Caco-2 (cell line): ENCODE data around the gene VILL. TPM values are rescaled to one million over a fixed set of nuclear protein-coding genes. Genes with fewer than 3 reads are reported as not detected.

Experiments used
- BruUV-seq: library from RNA; stranded (reverse); fragments of 400-500 nt; replicated peaks from 2 replicates; lab custom pipeline; 2021; lab: Mats Ljungman, UMichigan
- CTCF ChIA-PET: fragments of 300-600 bp; sonication (Branson Sonifier 250); formaldehyde crosslinking; loops from one replicate; lab custom pipeline; 2022; ENCODE audit warnings: antibody characterized with exemption; lab: Charles Lee
- POLR2A ChIA-PET: fragments of 300-600 bp; sonication (Branson Sonifier 250); formaldehyde crosslinking; loops from one replicate; lab custom pipeline; 2022; ENCODE audit warnings: antibody characterized with exemption; lab: Charles Lee
- DNase-seq, 2 experiments: peaks; one replicate each; pipeline versions ENCODE4 v3.0.0 to v3.0.0-alpha.2; 2020 to 2022
- H3K27me3 ChIP-seq: replicated peaks from 2 replicates; pipeline ENCODE4 v1.6.0; 2011; ENCODE audit warnings: low read length; ENCODE audit not compliant: control insufficient read depth, insufficient read depth
- H3K36me3 ChIP-seq: 2 replicates; pipeline ENCODE4 v1.5.1; 2011; ENCODE audit warnings: low read length; ENCODE audit not compliant: control insufficient read depth, insufficient read depth
- H3K4me1 ChIP-seq: fragments of 250-450 bp; sonication (Bioruptor Pico); 2 replicates; pipeline ENCODE4 v1.5.1; 2020; ENCODE audit warnings: mild to moderate bottlenecking
- H3K4me3 ChIP-seq: 2 replicates; pipeline ENCODE4 v1.5.1; 2011; ENCODE audit warnings: low read depth, mild to moderate bottlenecking, control low read depth, low read length
- H3K9me3 ChIP-seq: fragments of 250-450 bp; sonication (Bioruptor Pico); 2 replicates; pipeline ENCODE4 v1.5.1; 2020; ENCODE audit warnings: mild to moderate bottlenecking, moderate library complexity
- H3K27ac Mint-ChIP-seq: one replicate; pipeline ENCODE4 v1.8.0; 2022; ENCODE audit warnings: mixed read lengths; ENCODE audit not compliant: unreplicated experiment
- H3K27me3 Mint-ChIP-seq: one replicate; pipeline ENCODE4 v1.8.0; 2022; ENCODE audit warnings: mixed read lengths; ENCODE audit not compliant: insufficient read depth, unreplicated experiment
- H3K36me3 Mint-ChIP-seq: one replicate; pipeline ENCODE4 v1.8.0; 2022; ENCODE audit warnings: mild to moderate bottlenecking, mixed read lengths; ENCODE audit not compliant: insufficient read depth, unreplicated experiment
- H3K4me1 Mint-ChIP-seq: one replicate; pipeline ENCODE4 v1.8.0; 2022; ENCODE audit warnings: low read depth, mixed read lengths; ENCODE audit not compliant: unreplicated experiment
- H3K4me3 Mint-ChIP-seq: one replicate; pipeline ENCODE4 v1.8.0; 2022; ENCODE audit warnings: mild to moderate bottlenecking, moderate library complexity, mixed read lengths; ENCODE audit not compliant: unreplicated experiment
- H3K9me3 Mint-ChIP-seq: one replicate; pipeline ENCODE4 v1.8.0; 2022; ENCODE audit warnings: mixed read lengths; ENCODE audit not compliant: unreplicated experiment
- CTCF ChIP-seq, 2 experiments: fragments of 200-600 bp in 1 of 2; IDR thresholded peaks; 1 replicate in 1 of 2; 2 replicates in 1 of 2; pipeline versions ENCODE4 v1.5.1 to v1.8.0; 2011 to 2022; ENCODE audit warnings: antibody characterized with exemption in 1 of 2, control low read depth in 1 of 2, inconsistent platforms in 1 of 2, low read depth in 1 of 2, low read length in 1 of 2, mild to moderate bottlenecking in 1 of 2, moderate library complexity in 1 of 2; ENCODE audit not compliant: insufficient read depth in 1 of 2, severe bottlenecking in 1 of 2, unreplicated experiment in 1 of 2
- intact Hi-C: fragments of 100-400 bp; cut with micrococcal nuclease; formaldehyde crosslinking; loops from one replicate; pipeline ENCODE4 v1.10.0; 2022; ENCODE audit not compliant: unreplicated experiment
- total RNA-seq: library from RNA; stranded (reverse); gene quantifications from 2 replicates; pipeline ENCODE4 v1.2.3, GENCODE V29; 2022

Gene VILL
- total RNA-seq, 1 experiment from 2014 or later, result 11.7 TPM

- CTCF ChIA-PET, result interaction anchor here (1.0 to 6.6 kb wide), 5 partner anchors 29 to 113 kb away, joined by 3 to 64 read pairs (median 10); no protein-coding TSS in a partner anchor
- Mint-ChIP-seq H3K4me1 (peaks cover 37% of the 10 kb centered on the region), H3K27me3 (no peaks in the 10 kb centered on the region), H3K36me3 (peaks cover 26% of the 10 kb centered on the region), H3K27ac (no peak overlapping the region), H3K9me3 (no peaks in the 10 kb centered on the region), H3K4me3 (no peak overlapping the region)
- Histone ChIP-seq H3K27me3 (no peaks in the 10 kb centered on the region), H3K4me3 (no peak overlapping the region), H3K9me3 (no peaks in the 10 kb centered on the region), H3K4me1 (peaks cover 42% of the 10 kb centered on the region), H3K36me3 (peaks cover 1% of the 10 kb centered on the region; the same call in 1 of the 2 replicates)
- TF ChIP-seq CTCF (IDR thresholded peaks at IDR 0.05; ENCODE audit: insufficient read depth in 1 of 2, low read depth in 1 of 2, low read length in 1 of 2, severe bottlenecking in 1 of 2, unreplicated experiment in 1 of 2), result no peak
- DNase-seq, result no peak
- POLR2A ChIA-PET, result no interaction called here
- BruUV-seq, result no TSS peak
- intact Hi-C loops, result loop anchor here (5.0 kb wide), 1 partner anchor 56 kb away; no protein-coding TSS in a partner anchor
Measured at GRCh38 chr3:37968199-37968598, 22.4 kb upstream of the VILL start.

- no peak overlapping the region for H3K27ac Mint-ChIP-seq
- H3K36me3 Mint-ChIP-seq, result peaks cover 34% of the 10 kb centered on the region
- H3K4me1 ChIP-seq, result peaks cover 42% of the 10 kb centered on the region
- peaks cover 44% of the 10 kb centered on the region for H3K4me1 Mint-ChIP-seq
- ChIA-PET CTCF (interaction anchor here (6.6 kb wide), 1 partner anchor 114 kb away, joined by 64 read pairs; no protein-coding TSS in a partner anchor), POLR2A (no interaction called here)
- intact Hi-C loops, result loop anchor here (5.0 kb wide), 1 partner anchor 57 kb away; no protein-coding TSS in a partner anchor
- H3K4me3 ChIP-seq, result no peak overlapping the region
- no peak for TF ChIP-seq CTCF (IDR thresholded peaks at IDR 0.05; ENCODE audit: insufficient read depth in 1 of 2, low read depth in 1 of 2, low read length in 1 of 2, severe bottlenecking in 1 of 2, unreplicated experiment in 1 of 2)
- no TSS peak for BruUV-seq
- no peaks in the 10 kb centered on the region for H3K9me3 ChIP-seq
- no peak overlapping the region for H3K4me3 Mint-ChIP-seq
- no peaks in the 10 kb centered on the region for H3K27me3 Mint-ChIP-seq
- H3K36me3 ChIP-seq, result peaks cover 1% of the 10 kb centered on the region; the same call in 1 of the 2 replicates
- no peaks in the 10 kb centered on the region for H3K27me3 ChIP-seq
- no peaks in the 10 kb centered on the region for H3K9me3 Mint-ChIP-seq
- no peak for DNase-seq
Measured at GRCh38 chr3:37968813-37969595, 21.6 kb upstream of the VILL start.

GRCh38 chr3:37969596-37970100, 20.9 kb upstream of the VILL start:
- H3K4me3 Mint-ChIP-seq, result no peak overlapping the region
- POLR2A ChIA-PET, result no interaction called here
- H3K27me3 ChIP-seq, result no peaks in the 10 kb centered on the region
- DNase-seq, result no peak
- peaks cover 38% of the 10 kb centered on the region for H3K36me3 Mint-ChIP-seq
- no peak for TF ChIP-seq CTCF (IDR thresholded peaks at IDR 0.05; ENCODE audit: insufficient read depth in 1 of 2, low read depth in 1 of 2, low read length in 1 of 2, severe bottlenecking in 1 of 2, unreplicated experiment in 1 of 2)
- CTCF ChIA-PET, result interaction anchor here (6.6 kb wide), 1 partner anchor 115 kb away, joined by 64 read pairs; no protein-coding TSS in a partner anchor
- peaks cover 1% of the 10 kb centered on the region; the same call in 1 of the 2 replicates for H3K36me3 ChIP-seq
- H3K9me3 ChIP-seq, result no peaks in the 10 kb centered on the region
- H3K4me1 Mint-ChIP-seq, result peaks cover 44% of the 10 kb centered on the region
- H3K9me3 Mint-ChIP-seq, result no peaks in the 10 kb centered on the region
- H3K27me3 Mint-ChIP-seq, result no peaks in the 10 kb centered on the region
- intact Hi-C loops, result loop anchor here (5.0 kb wide), 1 partner anchor 57 kb away; no protein-coding TSS in a partner anchor
- H3K27ac Mint-ChIP-seq, result no peak overlapping the region
- H3K4me1 ChIP-seq, result peaks cover 43% of the 10 kb centered on the region
- H3K4me3 ChIP-seq, result no peak overlapping the region
- no TSS peak for BruUV-seq
